Measurements from ENCODE around the gene GRK5. TPM values are rescaled to one million over a fixed set of nuclear protein-coding genes. Genes with fewer than 3 reads are reported as not detected.
A peak's percentile ranks its signal among the peaks of the same experiment; 100 is the strongest.

Gene GRK5
- total and polyA plus RNA-seq, 2 donors from 2014 or later = 7.3 to 18.7 TPM

GRCh38 chr10:119373294-119374102, 166.1 kb downstream of the GRK5 start:
- Histone ChIP-seq H3K4me1 (ENCODE audit: control insufficient read depth in 2 of 3, insufficient read depth in 2 of 3, low read depth in 1 of 3, low read length in 3 of 3) (peaks cover 0 to 2% (median 0%) of the 10 kb centered on the region in 3 donors), H3K9ac (ENCODE audit: low read length in 3 of 3) (no peak overlapping the region), H3K27ac (ENCODE audit: low read depth in 2 of 2, low read length in 2 of 2) (no peak overlapping the region), H3K36me3 (ENCODE audit: control insufficient read depth in 2 of 3, insufficient read depth in 3 of 3, low read length in 3 of 3) (no peaks in the 10 kb centered on the region), H3K4me3 (ENCODE audit: low read length in 3 of 3) (no peak overlapping the region), H3K27me3 (ENCODE audit: control insufficient read depth, insufficient read depth, low read length) (no peaks in the 10 kb centered on the region), H3K9me3 (ENCODE audit: control insufficient read depth in 2 of 3, insufficient read depth in 1 of 3, low read length in 3 of 3) (no peaks in the 10 kb centered on the region)
- DNase-seq = no peak
- TF ChIP-seq CTCF (IDR thresholded peaks at IDR 0.05; ENCODE audit: borderline replicate concordance, extremely low read depth, insufficient read depth) = no peak
- FAIRE-seq = no peak
- intact Hi-C loops (cut with DNase I) = no loop called here

GRCh38 chr10:119374236-119374635, 166.9 kb downstream of the GRK5 start:
- H3K36me3 ChIP-seq (ENCODE audit: control insufficient read depth in 2 of 3, insufficient read depth in 3 of 3, low read length in 3 of 3) = no peaks in the 10 kb centered on the region
- DNase-seq (peak in 1 of 5 donors; percentile 30), FAIRE-seq (no peak)
- intact Hi-C loops (cut with DNase I) = no loop called here
- H3K9me3 ChIP-seq (ENCODE audit: control insufficient read depth in 2 of 3, insufficient read depth in 1 of 3, low read length in 3 of 3) = no peaks in the 10 kb centered on the region
- H3K27me3 ChIP-seq (ENCODE audit: control insufficient read depth, insufficient read depth, low read length) = no peaks in the 10 kb centered on the region
- TF ChIP-seq CTCF (IDR thresholded peaks at IDR 0.05; ENCODE audit: borderline replicate concordance, extremely low read depth, insufficient read depth) = no peak
- no peak overlapping the region for H3K4me3 ChIP-seq (ENCODE audit: low read length in 3 of 3)
- H3K27ac ChIP-seq (ENCODE audit: low read depth in 2 of 2, low read length in 2 of 2) = no peak overlapping the region
- no peak overlapping the region for H3K9ac ChIP-seq (ENCODE audit: low read length in 3 of 3)
- peaks cover 0 to 2% (median 0%) of the 10 kb centered on the region in 3 donors for H3K4me1 ChIP-seq (ENCODE audit: control insufficient read depth in 2 of 3, insufficient read depth in 2 of 3, low read depth in 1 of 3, low read length in 3 of 3)

- FAIRE-seq (no peak), DNase-seq (peak in 4 of 5 donors; percentile 77 to 86 (median 80))
- Histone ChIP-seq H3K9me3 (ENCODE audit: control insufficient read depth in 2 of 3, insufficient read depth in 1 of 3, low read length in 3 of 3) (no peaks in the 10 kb centered on the region), H3K36me3 (ENCODE audit: control insufficient read depth in 2 of 3, insufficient read depth in 3 of 3, low read length in 3 of 3) (no peaks in the 10 kb centered on the region), H3K9ac (ENCODE audit: low read length in 3 of 3) (no peak overlapping the region), H3K4me3 (ENCODE audit: low read length in 3 of 3) (no peak overlapping the region), H3K27me3 (ENCODE audit: control insufficient read depth, insufficient read depth, low read length) (no peaks in the 10 kb centered on the region), H3K27ac (ENCODE audit: low read depth in 2 of 2, low read length in 2 of 2) (peak overlapping the region in 1 of 2 donors; percentile 28), H3K4me1 (ENCODE audit: control insufficient read depth in 2 of 3, insufficient read depth in 2 of 3, low read depth in 1 of 3, low read length in 3 of 3) (peaks cover 0 to 2% (median 0%) of the 10 kb centered on the region in 3 donors)
- TF ChIP-seq CTCF (IDR thresholded peaks at IDR 0.05; ENCODE audit: borderline replicate concordance, extremely low read depth, insufficient read depth) = no peak
- intact Hi-C loops (cut with DNase I) = no loop called here
Measured at GRCh38 chr10:119375574-119376272, 168.4 kb downstream of the GRK5 start.
